Hepatic stellate cell (primary cell): ENCODE measurements around the gene JAG1.
"Not testable (repeated sequence)": the region's sequence is repeated elsewhere in the genome, so short reads cannot be mapped to it uniquely, and the experiment has no call there.

Source experiments
- DNase-seq: peaks from one replicate; pipeline ENCODE4 v3.0.0; 2011; ENCODE audit warnings: low spot score

JAG1 gene

GRCh38 chr20:10610251-10610650 lies 63.5 kb downstream of the JAG1 start:
- DNase-seq: no peak

DNA sequence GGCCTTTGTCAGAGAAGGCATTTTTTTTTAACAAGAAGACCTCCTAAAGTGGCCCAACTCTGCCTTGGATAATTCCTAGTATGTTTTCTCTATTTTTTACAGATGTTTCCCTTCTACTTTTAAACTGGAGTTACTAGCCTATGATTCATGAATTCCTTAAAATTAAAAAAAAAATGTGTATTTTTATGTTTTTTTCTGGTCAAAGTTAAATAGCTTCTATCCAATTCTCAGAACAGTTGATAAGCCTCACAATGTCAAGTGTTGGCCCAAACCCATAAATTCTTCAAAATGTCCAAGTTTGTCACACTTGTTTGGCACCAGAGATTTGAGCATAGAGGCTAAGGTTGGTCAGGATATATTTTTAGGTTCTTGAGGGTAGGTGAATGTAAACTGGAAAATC lies 64.0 kb downstream of the JAG1 start:
- no peak for DNase-seq

DNA sequence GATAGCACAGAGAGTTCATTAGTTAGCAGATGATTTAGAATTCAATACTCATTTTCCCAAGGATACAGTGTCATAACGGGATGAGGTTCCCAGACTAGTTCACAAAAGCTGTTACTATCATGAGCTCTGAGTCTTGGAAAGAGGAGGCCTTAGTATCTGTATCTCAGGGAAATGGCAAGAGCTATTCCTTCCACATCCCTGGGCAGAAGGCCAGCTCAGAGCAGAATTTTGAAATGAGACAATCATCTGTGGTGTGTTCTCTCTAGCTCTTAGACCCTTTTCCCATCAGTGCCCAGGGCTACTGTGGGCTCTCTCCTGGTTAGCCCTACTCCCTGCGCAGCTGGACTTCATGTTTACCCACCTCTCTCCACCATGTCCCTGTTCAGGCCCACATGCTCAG lies 64.5 kb downstream of the JAG1 start:
- DNase-seq: peak; percentile 27

GRCh38 chr20:10605547-10606195 lies 68.1 kb downstream of the JAG1 start:
- DNase-seq: no peak

GRCh38 chr20:10604865-10605440 lies 68.8 kb downstream of the JAG1 start:
- DNase-seq: no peak

GRCh38 chr20:10603971-10604864 lies 69.6 kb downstream of the JAG1 start:
- DNase-seq: peak; percentile 80

GRCh38 chr20:10603378-10603777 lies 70.4 kb downstream of the JAG1 start:
- DNase-seq: no peak

DNA sequence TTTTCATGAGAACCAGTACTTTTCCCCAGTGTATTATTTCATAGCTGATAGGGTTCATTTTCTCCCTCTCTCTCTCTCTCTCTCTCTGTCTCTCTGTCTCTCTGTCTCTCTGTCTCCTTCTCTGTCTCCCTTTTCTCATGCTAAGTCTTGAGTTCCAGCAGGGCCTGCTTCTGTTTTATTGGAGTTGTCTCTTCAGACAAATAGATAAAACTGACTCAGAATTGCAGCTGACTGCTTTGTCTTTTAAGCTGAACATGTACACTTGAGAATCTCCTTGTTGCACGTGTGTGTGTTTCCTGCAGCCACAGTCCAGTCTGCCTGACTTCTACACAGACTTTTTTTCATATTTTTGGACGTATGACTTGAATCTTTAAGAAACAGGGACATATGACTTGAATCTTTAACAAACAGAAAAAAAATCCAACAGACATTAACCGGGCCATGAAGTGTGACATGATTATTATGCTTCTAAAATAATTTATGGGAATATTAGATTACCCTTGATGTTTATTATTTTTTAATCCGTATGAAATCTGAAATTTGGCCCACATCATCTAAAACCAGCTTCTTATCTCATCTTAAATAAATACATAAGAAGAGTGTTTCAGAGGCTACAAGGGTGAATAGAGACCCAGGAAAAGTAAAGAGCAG lies 71.5 kb downstream of the JAG1 start:
- no peak for DNase-seq

DNA sequence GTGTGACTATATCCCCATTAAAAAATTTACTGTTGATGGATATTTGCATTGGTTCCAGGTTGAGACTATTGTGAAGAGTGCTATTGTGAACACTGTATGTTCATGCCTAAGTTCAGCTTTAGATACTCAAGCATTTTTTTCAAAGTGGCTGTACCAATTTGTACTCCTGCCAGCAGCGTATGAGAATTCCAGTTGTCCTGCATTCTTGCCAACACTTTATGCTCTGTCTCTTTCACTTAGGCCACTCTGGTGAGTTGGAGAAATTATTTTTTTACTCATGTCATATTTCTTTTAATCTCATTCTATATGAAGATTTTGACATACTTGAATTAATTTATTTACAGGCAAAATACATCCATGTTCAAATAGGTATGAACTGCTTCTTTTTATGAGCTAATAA lies 76.2 kb downstream of the JAG1 start:
- no peak for DNase-seq

DNA sequence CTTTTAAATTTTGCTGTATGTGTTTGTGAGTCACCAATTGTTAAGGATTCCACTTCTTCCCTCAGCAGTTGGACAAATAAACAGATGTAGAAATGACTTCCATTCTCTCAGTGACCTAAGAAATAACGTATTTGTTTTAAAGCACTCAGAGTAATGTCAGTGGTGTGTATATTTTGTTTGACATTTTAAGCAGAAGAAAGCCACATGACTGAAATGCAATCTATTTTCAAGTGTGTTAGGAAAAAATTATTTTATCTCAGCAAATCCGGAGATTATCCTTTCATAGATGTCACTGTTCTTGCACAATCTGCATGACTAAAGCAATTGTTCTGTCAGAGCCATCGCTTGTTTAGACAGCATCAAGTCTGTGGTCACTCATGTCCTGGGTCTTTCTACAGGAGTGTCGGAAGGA lies 77.1 kb downstream of the JAG1 start:
- no peak for DNase-seq

DNA sequence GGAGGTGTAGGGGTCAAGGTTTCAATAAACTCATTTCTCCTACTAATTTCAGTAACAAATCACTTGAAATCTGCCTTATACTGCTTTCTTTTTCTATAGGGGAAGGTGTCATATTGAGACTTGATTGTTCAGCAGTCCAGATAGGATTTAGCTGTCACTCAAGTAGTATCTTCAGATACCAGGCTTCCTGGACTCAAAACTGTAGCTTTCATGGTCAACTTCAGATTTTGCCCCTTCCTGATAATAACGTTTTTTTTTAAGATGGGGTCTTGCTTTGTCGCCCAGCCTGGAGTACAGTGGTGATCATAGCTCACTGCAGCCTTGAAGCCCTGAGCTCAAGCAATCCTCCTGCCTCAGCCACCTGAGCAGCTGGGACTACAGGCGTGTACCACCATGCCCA lies 77.8 kb downstream of the JAG1 start:
- DNase-seq: no peak

GRCh38 chr20:10595266-10595665 lies 78.5 kb downstream of the JAG1 start:
- no peak for DNase-seq

- DNase-seq: no peak
Measured at GRCh38 chr20:10594296-10594868, 79.4 kb downstream of the JAG1 start.

- DNase-seq: no peak
Measured at GRCh38 chr20:10591946-10592521, 81.8 kb downstream of the JAG1 start.

DNA sequence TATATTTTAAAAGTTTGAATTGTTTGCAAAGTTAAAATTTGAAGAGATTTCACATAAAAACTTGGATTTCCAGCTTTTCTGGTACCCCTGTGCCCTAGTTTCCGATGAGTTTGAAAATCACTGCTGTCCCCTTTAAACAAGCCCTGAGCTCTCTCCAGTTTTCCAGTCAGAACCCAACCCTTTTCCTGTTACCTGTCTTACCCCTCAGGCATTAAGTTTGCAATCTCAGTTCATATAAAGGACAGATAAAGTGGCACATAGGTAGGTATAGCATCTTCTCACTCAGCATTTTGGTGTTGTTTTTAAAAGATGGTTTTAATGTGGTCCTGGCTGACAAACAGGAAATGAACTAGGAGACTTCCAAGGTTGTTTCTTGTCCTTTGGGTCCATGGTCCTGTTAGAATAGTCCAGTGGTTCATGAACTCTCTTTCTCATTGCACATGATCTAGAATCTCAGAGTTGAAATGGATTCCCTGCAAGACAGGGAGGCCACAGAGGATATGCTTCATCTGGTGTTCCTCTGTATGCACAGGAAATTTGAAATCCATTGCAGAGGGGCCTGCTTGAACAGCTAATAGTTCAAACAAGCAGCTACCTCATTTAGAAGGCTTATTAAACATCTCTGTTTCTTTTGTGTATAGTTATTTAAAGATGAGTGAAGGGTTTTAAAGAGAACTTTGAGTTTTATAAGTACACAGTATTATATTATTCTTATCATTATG lies 82.7 kb downstream of the JAG1 start:
- no peak for DNase-seq

DNA sequence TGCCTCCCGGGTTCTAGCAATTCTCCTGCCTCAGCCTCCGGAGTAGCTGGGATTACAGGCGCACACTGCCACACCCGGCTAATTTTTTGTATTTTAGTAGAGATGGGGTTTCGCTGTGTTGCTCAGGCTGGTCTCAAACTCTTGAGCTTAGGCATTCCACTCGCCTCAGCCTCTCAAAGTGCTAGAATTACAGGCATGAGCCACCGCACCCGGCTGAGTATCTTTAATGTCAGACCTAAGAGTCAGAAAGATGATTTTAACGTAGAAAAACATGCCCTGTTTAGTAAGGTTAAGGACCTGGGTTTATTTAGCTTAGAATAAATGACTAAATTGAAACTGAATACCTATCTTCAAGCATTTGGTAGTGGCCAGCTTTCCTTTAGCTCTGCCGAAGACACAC lies 83.4 kb downstream of the JAG1 start:
- DNase-seq: not testable (repeated sequence)
